Loucy (cell line): Measurements from ENCODE around the gene CCDC57.

Source experiments
- H2AFZ ChIP-seq: fragments of 200-600 bp; sonication (generic); 2 replicates; pipeline ENCODE4 v1.6.0; 2016; ENCODE audit warnings: antibody characterized with exemption, mild to moderate bottlenecking, low read length, moderate library complexity
- H3F3A ChIP-seq: fragments of 200-600 bp; 2 replicates; pipeline ENCODE4 v1.6.0; 2016; ENCODE audit warnings: antibody characterized with exemption, low read depth, mild to moderate bottlenecking
- H3K27me3 ChIP-seq: fragments of 200-600 bp; sonication (generic); 2 replicates; pipeline ENCODE4 v1.6.1; 2014; ENCODE audit warnings: low read length, mild to moderate bottlenecking; ENCODE audit not compliant: insufficient read depth, poor library complexity, severe bottlenecking
- H3K36me3 ChIP-seq: fragments of 200-600 bp; sonication (generic); 2 replicates; pipeline ENCODE4 v1.6.1; 2016; ENCODE audit warnings: low read length; ENCODE audit not compliant: insufficient read depth
- H3K4me1 ChIP-seq: fragments of 200-600 bp; sonication (generic); 2 replicates; pipeline ENCODE4 v1.5.1; 2014; ENCODE audit warnings: low read length, mild to moderate bottlenecking; ENCODE audit not compliant: insufficient read depth, poor library complexity, severe bottlenecking
- H3K4me2 ChIP-seq: fragments of 200-600 bp; sonication (generic); 2 replicates; pipeline ENCODE4 v1.6.0; 2014; ENCODE audit warnings: antibody characterized with exemption, low read length, low read depth, mild to moderate bottlenecking; ENCODE audit not compliant: poor library complexity, severe bottlenecking
- H3K4me3 ChIP-seq: fragments of 200-600 bp; sonication (generic); 2 replicates; pipeline ENCODE4 v1.5.1; 2014; ENCODE audit warnings: low read length, mild to moderate bottlenecking, mixed read lengths; ENCODE audit not compliant: poor library complexity, severe bottlenecking
- H3K79me2 ChIP-seq: fragments of 200-600 bp; sonication (generic); 2 replicates; pipeline ENCODE4 v1.6.1; 2014; ENCODE audit warnings: low read length; ENCODE audit not compliant: insufficient read depth
- H3K9ac ChIP-seq: fragments of 200-600 bp; sonication (generic); 2 replicates; pipeline ENCODE4 v1.6.0; 2014; ENCODE audit warnings: mild to moderate bottlenecking, low read depth, low read length, moderate library complexity; ENCODE audit not compliant: poor library complexity, severe bottlenecking
- H3K9me2 ChIP-seq: fragments of 200-600 bp; sonication (generic); replicated peaks from 2 replicates; pipeline ENCODE4 v1.6.1; 2016; ENCODE audit warnings: low read depth, low read length, mixed read lengths
- H3K9me3 ChIP-seq: fragments of 200-600 bp; sonication (generic); 2 replicates; pipeline ENCODE4 v1.6.1; 2014; ENCODE audit warnings: mild to moderate bottlenecking, antibody characterized with exemption, low read length, low read depth; ENCODE audit not compliant: insufficient read depth
- H4K20me1 ChIP-seq: fragments of 200-600 bp; sonication (generic); 2 replicates; pipeline ENCODE4 v1.6.0; 2014; ENCODE audit warnings: antibody characterized with exemption, low read length, mild to moderate bottlenecking; ENCODE audit not compliant: insufficient read depth, poor library complexity, severe bottlenecking
- EZH2phosphoT487 ChIP-seq: fragments of 200-600 bp; IDR thresholded peaks from 2 replicates; pipeline ENCODE4 v1.6.1; 2018; ENCODE audit warnings: antibody characterized with exemption, mild to moderate bottlenecking, moderate library complexity, borderline replicate concordance
- TF ChIP-seq, protein P1 (sequence below): fragments of 200-600 bp; sonication (generic); conservative IDR thresholded peaks from 2 replicates; pipeline ENCODE4 v1.5.1; 2014; ENCODE audit warnings: mild to moderate bottlenecking, antibody characterized with exemption, low read length

Gene CCDC57

DNA sequence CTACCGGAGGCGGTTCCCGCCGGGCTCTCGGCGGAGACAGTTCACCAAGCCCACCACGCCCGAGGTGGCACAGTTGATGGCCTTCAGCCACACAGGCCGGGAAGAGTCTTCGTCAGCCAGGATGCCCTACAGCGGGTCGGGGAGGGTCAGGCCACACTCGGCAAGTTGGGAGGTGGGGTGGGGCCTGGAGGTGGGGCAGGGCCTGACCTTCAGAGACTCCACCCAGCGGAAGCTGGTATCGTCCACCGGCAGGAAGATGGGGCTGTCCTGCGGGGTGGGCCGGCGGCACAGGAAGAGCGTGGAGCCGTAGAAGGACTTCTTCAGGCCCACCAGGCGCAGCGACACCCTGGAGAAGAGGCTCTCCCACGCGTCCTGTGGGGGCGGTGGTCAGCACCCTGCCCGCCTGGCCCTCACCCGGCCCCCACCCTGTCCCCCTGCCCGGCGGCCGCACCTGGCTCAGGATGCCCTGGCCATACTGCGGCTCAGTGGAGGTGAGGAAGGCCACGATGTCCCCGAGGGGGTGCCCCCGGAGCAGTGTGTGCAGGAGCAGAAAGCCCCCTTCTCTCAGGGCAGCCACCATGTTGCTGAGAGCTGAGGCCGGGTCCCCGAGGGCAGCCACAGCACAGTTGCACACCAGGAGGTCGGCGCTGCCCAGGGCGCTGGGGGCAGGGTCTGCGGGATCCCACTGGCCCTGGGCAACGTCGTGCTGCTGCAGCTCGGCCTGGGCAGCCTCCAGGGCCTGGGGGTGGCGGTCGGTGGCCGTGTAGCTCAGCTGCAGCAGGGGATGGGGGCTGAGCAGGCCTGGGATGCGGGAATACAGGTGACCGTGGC is 127.4 kb downstream of the CCDC57 start:
- H3K27me3 ChIP-seq, result no peaks in the 10 kb centered on the region
- no peak overlapping the region for H3K4me3 ChIP-seq
- peaks cover 97% of the 10 kb centered on the region; the same call in 1 of the 2 replicates for H3K36me3 ChIP-seq
- H4K20me1 ChIP-seq, result peaks cover 28% of the 10 kb centered on the region
- H3K79me2 ChIP-seq, result peaks cover 12% of the 10 kb centered on the region; the same call in 1 of the 2 replicates
- H2AFZ ChIP-seq, result no peak overlapping the region
- H3K9me2 ChIP-seq, result no peaks in the 10 kb centered on the region
- no peak overlapping the region for H3K9ac ChIP-seq
- no peak for TF ChIP-seq EZH2phosphoT487
- TF ChIP-seq, protein P1, sequence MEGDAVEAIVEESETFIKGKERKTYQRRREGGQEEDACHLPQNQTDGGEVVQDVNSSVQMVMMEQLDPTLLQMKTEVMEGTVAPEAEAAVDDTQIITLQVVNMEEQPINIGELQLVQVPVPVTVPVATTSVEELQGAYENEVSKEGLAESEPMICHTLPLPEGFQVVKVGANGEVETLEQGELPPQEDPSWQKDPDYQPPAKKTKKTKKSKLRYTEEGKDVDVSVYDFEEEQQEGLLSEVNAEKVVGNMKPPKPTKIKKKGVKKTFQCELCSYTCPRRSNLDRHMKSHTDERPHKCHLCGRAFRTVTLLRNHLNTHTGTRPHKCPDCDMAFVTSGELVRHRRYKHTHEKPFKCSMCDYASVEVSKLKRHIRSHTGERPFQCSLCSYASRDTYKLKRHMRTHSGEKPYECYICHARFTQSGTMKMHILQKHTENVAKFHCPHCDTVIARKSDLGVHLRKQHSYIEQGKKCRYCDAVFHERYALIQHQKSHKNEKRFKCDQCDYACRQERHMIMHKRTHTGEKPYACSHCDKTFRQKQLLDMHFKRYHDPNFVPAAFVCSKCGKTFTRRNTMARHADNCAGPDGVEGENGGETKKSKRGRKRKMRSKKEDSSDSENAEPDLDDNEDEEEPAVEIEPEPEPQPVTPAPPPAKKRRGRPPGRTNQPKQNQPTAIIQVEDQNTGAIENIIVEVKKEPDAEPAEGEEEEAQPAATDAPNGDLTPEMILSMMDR, result no peak
- H3K4me2 ChIP-seq, result no peak overlapping the region
- no peaks in the 10 kb centered on the region for H3F3A ChIP-seq
- H3K4me1 ChIP-seq, result no peaks in the 10 kb centered on the region
- no peaks in the 10 kb centered on the region for H3K9me3 ChIP-seq

DNA sequence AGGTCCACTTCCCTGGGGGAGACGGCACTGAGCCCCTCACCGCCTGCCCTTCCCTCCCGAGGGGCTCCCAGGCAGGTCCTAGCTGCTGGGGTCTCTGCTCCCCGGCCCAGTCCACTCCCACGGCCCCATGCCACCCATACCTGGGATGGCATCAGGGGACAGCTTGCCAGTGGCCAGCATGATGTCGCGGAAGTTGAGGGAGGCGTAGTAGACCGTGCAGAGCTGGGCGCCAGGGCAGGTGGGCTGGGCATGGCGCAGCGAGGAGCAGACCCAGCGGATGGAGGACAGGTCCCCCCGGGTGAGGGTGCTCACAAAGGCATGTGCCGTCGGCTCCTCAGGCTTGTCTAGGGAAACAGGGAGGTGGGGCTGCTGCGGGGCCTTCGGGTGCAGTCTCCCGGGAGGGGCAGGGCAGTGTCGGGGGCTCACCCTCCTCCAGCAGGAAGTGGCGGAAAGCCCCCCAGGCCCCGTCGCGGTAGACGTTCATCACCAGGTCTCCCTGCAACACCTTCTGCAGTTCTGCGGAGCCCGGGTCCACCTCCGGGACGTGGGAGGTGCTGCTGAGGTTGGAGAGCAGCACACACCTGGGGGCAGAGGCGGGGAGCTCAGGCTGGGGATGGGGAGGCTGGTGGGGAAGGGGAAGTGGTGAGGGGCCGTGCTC is 128.1 kb downstream of the CCDC57 start:
- TF ChIP-seq, protein P1, result no peak
- no peak for TF ChIP-seq EZH2phosphoT487
- Histone ChIP-seq H3F3A (no peaks in the 10 kb centered on the region), H3K79me2 (peaks cover 7% of the 10 kb centered on the region; the same call in 1 of the 2 replicates), H3K36me3 (peaks cover 97% of the 10 kb centered on the region; the same call in 1 of the 2 replicates), H3K27me3 (no peaks in the 10 kb centered on the region), H3K4me1 (no peaks in the 10 kb centered on the region), H3K9ac (no peak overlapping the region), H2AFZ (no peak overlapping the region), H3K4me2 (no peak overlapping the region), H4K20me1 (peaks cover 22% of the 10 kb centered on the region), H3K9me2 (no peaks in the 10 kb centered on the region), H3K4me3 (no peak overlapping the region), H3K9me3 (no peaks in the 10 kb centered on the region)

DNA sequence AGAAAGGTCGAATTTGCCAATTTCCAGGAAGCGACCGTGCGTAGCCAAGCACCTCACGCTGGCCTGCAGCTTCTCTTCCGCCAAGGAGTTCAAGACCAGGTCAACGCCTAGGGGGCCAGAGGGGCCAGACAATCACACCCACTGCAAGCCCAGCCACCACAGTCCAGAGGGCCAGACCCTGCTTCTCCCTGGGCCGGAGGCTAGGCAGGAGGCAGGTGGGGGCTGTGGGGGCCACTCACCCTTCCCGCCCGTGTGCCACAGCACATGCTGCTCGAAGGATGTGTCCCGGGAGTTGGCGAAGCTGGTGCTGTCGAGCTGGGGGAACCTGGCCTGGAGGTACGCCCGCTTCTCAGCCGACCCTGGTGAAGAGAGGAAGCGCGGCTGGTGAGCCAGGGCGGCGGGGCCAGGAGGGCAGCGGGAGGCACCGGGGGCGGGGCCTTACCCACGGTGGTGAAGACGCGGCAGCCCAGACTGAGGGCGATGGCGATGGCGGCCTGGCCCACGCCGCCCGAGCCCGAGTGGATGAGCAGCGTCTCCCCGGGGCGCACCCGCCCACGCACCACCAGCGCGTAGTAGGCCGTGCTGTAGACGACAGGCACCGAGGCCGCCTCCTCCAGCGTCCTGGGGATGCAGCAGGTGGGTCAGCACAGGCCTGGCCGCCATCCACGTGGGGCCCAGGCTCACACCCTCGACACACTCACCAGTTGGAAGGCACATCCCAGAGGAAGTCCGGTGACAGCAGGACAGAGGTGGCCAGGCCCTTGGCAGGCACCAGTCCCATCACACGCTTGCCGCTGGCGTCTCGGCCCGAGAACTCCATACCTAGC is 128.9 kb downstream of the CCDC57 start:
- Histone ChIP-seq H3K79me2 (peaks cover 5% of the 10 kb centered on the region; the same call in 1 of the 2 replicates), H3K9me2 (no peaks in the 10 kb centered on the region), H3F3A (no peaks in the 10 kb centered on the region), H3K4me2 (no peak overlapping the region), H3K9ac (no peak overlapping the region), H3K4me3 (no peak overlapping the region), H2AFZ (no peak overlapping the region), H3K36me3 (peaks cover 94% of the 10 kb centered on the region; the same call in 1 of the 2 replicates), H3K4me1 (no peaks in the 10 kb centered on the region), H4K20me1 (peaks cover 18% of the 10 kb centered on the region), H3K27me3 (no peaks in the 10 kb centered on the region), H3K9me3 (no peaks in the 10 kb centered on the region)
- TF ChIP-seq, protein P1, result no peak
- TF ChIP-seq EZH2phosphoT487, result no peak
